Calu3 (cell line): ENCODE measurements around the gene URB1. TPM values are rescaled to one million over a fixed set of nuclear protein-coding genes. Genes with fewer than 3 reads are reported as not detected.

Experiments
- BruUV-seq: library from RNA; stranded (reverse); fragments of 400-500 nt; replicated peaks from 2 replicates; lab custom pipeline; 2021; lab: Mats Ljungman, UMichigan
- CTCF ChIA-PET: fragments of 300-600 bp; sonication (Branson Sonifier 250); formaldehyde crosslinking; loops from one replicate; lab custom pipeline; 2022; ENCODE audit warnings: antibody characterized with exemption; lab: Charles Lee
- DNase-seq: peaks from one replicate; pipeline ENCODE4 v3.0.0; 2022
- H3K27ac Mint-ChIP-seq: one replicate; pipeline ENCODE4 v1.8.0; 2022; ENCODE audit warnings: mixed read lengths; ENCODE audit not compliant: unreplicated experiment
- H3K27me3 Mint-ChIP-seq: one replicate; pipeline ENCODE4 v1.8.0; 2022; ENCODE audit warnings: mixed read lengths; ENCODE audit not compliant: unreplicated experiment
- H3K36me3 Mint-ChIP-seq: one replicate; pipeline ENCODE4 v1.8.0; 2022; ENCODE audit warnings: mild to moderate bottlenecking, moderate library complexity, mixed read lengths; ENCODE audit not compliant: insufficient read depth, unreplicated experiment
- H3K4me1 Mint-ChIP-seq: one replicate; pipeline ENCODE4 v1.8.0; 2022; ENCODE audit warnings: mild to moderate bottlenecking, low read depth, mixed read lengths; ENCODE audit not compliant: unreplicated experiment
- H3K4me3 Mint-ChIP-seq: one replicate; pipeline ENCODE4 v1.8.0; 2022; ENCODE audit warnings: mild to moderate bottlenecking, low read depth, moderate library complexity, mixed read lengths; ENCODE audit not compliant: unreplicated experiment
- H3K9me3 Mint-ChIP-seq: one replicate; pipeline ENCODE4 v1.8.0; 2022; ENCODE audit warnings: low read depth, mixed read lengths; ENCODE audit not compliant: unreplicated experiment
- CTCF ChIP-seq: fragments of 200-600 bp; IDR thresholded peaks from one replicate; pipeline ENCODE4 v1.8.0; 2022; ENCODE audit warnings: antibody characterized with exemption; ENCODE audit not compliant: unreplicated experiment
- intact Hi-C: fragments of 100-400 bp; cut with micrococcal nuclease; formaldehyde crosslinking; loops from one replicate; pipeline ENCODE4 v1.10.0; 2022; ENCODE audit not compliant: unreplicated experiment
- total RNA-seq: library from RNA; stranded (reverse); gene quantifications from 2 replicates; pipeline ENCODE4 v1.2.3, GENCODE V29; 2022

URB1 gene
- total RNA-seq, 1 experiment from 2014 or later = 16.5 TPM

DNA sequence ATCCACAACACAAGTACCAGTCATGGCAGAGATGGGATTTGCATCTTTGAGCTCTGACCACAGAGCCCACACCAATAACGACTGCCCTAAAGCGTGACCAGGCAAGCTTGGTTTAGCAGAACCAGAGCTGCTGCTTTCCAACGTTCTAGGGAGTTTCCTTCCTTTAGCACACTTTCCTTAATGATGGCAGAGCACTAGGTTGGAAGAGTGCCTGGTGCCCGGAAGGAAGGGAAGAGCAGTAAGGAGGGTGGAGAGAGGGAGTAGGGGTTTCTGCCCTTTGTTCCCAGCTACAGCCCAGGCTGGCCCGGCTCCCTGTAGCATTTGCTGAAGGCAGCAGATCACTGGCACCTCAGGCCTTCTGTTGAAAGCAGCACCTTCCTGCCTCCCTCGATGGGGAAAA is 13.6 kb upstream of the URB1 start:
- no peak overlapping the region for H3K27ac Mint-ChIP-seq
- no TSS peak for BruUV-seq
- DNase-seq = no peak
- peaks cover 30% of the 10 kb centered on the region for H3K27me3 Mint-ChIP-seq
- TF ChIP-seq CTCF = no peak
- H3K36me3 Mint-ChIP-seq = no peaks in the 10 kb centered on the region
- intact Hi-C loops = no loop called here
- CTCF ChIA-PET = no interaction called here
- no peaks in the 10 kb centered on the region for H3K4me1 Mint-ChIP-seq
- no peaks in the 10 kb centered on the region for H3K9me3 Mint-ChIP-seq
- H3K4me3 Mint-ChIP-seq = no peak overlapping the region

DNA sequence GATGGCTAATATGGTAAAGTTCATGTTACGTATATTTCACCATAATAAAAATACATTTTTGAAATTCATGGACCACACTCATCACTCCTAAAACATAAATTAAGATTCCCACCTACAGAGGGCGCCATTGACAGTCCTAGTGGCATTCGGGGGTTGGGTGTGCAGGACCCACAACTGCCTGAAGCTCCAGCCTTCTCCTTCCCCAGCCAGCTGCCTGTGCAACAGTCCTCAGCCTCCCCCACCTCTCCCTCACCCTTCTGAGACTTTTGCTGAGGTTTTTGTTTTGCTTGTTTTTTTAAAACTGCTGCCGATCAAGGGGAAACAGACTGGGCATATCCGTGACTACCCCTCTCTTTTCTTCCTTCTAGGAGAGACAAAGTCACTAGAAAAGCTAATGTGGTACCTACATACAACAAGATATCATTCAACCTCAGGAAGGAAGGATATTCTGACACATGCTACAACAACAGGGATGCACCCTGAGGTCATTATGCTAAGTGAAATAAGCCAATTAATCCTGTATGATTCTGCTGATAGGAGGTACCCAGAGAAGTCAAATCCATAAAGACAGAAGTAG is 10.5 kb upstream of the URB1 start:
- Mint-ChIP-seq H3K9me3 (no peaks in the 10 kb centered on the region), H3K4me3 (no peak overlapping the region), H3K36me3 (no peaks in the 10 kb centered on the region), H3K27ac (no peak overlapping the region), H3K4me1 (no peaks in the 10 kb centered on the region), H3K27me3 (peaks cover 18% of the 10 kb centered on the region)
- BruUV-seq = no TSS peak
- DNase-seq = peak; percentile 67
- CTCF ChIA-PET = interaction anchor here (1.3 to 1.6 kb wide), 2 partner anchors 166 to 198 kb away, joined by 7 to 16 read pairs; no protein-coding TSS in a partner anchor
- no peak for TF ChIP-seq CTCF
- intact Hi-C loops = loop anchor here (1.0 kb wide), 1 partner anchor 198 kb away; no protein-coding TSS in a partner anchor

DNA sequence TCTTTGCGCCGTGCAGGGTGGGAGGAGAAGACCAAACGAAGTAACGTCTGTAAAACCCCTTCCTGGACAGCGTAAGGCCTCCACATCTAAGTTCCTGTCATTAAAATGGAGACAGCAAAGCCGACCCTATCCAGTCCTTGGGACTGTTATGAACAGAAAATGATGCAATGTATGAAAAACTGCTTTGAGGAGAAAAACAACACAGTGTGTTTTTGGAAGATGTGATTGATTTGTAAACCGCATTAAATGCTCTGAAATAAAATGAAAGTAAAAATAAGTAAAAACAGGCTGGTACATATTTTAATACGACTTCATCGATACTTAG is 827 bp upstream of the URB1 start:
- Mint-ChIP-seq H3K27ac (peak overlapping the region; percentile 85), H3K9me3 (no peaks in the 10 kb centered on the region), H3K27me3 (no peaks in the 10 kb centered on the region), H3K36me3 (peaks cover 22% of the 10 kb centered on the region), H3K4me1 (peaks cover 19% of the 10 kb centered on the region), H3K4me3 (peak overlapping the region; percentile 80)
- intact Hi-C loops = no loop called here
- no TSS peak for BruUV-seq
- no peak for TF ChIP-seq CTCF
- DNase-seq = no peak
- CTCF ChIA-PET = interaction anchor here (0.9 kb wide), 1 partner anchor 70 kb away, joined by 3 read pairs; no protein-coding TSS in a partner anchor

GRCh38 chr21:32392299-32392879 is 423 bp downstream of the URB1 start:
- peaks cover 27% of the 10 kb centered on the region for H3K36me3 Mint-ChIP-seq
- BruUV-seq = no TSS peak
- DNase-seq = no peak
- intact Hi-C loops = no loop called here
- H3K4me1 Mint-ChIP-seq = peaks cover 19% of the 10 kb centered on the region
- peak overlapping the region; percentile 85 for H3K27ac Mint-ChIP-seq
- CTCF ChIA-PET = interaction anchor here (0.6 to 1.4 kb wide), 3 partner anchors 8 to 209 kb away, joined by 3 to 6 read pairs (median 4); no protein-coding TSS in a partner anchor
- peak overlapping the region; percentile 80 for H3K4me3 Mint-ChIP-seq
- H3K9me3 Mint-ChIP-seq = no peaks in the 10 kb centered on the region
- H3K27me3 Mint-ChIP-seq = no peaks in the 10 kb centered on the region
- no peak for TF ChIP-seq CTCF
